Activated CD4-positive, alpha-beta T cell treated with anti-CD3 and anti-CD28 coated beads, Interleukin-2, amount 10 ng/mL, durations not matched to agents 7 days and 5 days (primary cell): ENCODE measurements around the gene SNAP29. TPM values are rescaled to one million over a fixed set of nuclear protein-coding genes. Genes with fewer than 3 reads are reported as not detected.
"Not testable (repeated sequence)": the region's sequence is repeated elsewhere in the genome, so short reads cannot be mapped to it uniquely, and the experiment has no call there.

Experiments
- CTCF ChIA-PET: fragments of 350-600 bp; sonication (Branson Sonifier 250); formaldehyde crosslinking; loops from one replicate; lab custom pipeline; 2021; ENCODE audit warnings: antibody characterized with exemption; lab: Charles Lee
- POLR2A ChIA-PET: fragments of 350-600 bp; sonication (Branson Sonifier 250); formaldehyde crosslinking; loops from one replicate; lab custom pipeline; 2021; ENCODE audit warnings: antibody characterized with exemption; lab: Charles Lee
- DNase-seq: peaks from one replicate; pipeline ENCODE4 v3.0.0-alpha.2; 2020
- H3K27ac Mint-ChIP-seq: one replicate; pipeline ENCODE4 v1.8.0; 2021; ENCODE audit warnings: mild to moderate bottlenecking, moderate library complexity, mixed read lengths
- H3K27me3 Mint-ChIP-seq: one replicate; pipeline ENCODE4 v1.8.0; 2021; ENCODE audit warnings: mixed read lengths
- H3K36me3 Mint-ChIP-seq: one replicate; pipeline ENCODE4 v1.8.0; 2021; ENCODE audit warnings: low read depth, mixed read lengths
- H3K4me1 Mint-ChIP-seq: one replicate; pipeline ENCODE4 v1.8.0; 2021; ENCODE audit warnings: mixed read lengths
- H3K4me3 Mint-ChIP-seq: one replicate; pipeline ENCODE4 v1.8.0; 2021; ENCODE audit warnings: mild to moderate bottlenecking, moderate library complexity, mixed read lengths
- H3K9me3 Mint-ChIP-seq: one replicate; pipeline ENCODE4 v1.8.0; 2021; ENCODE audit warnings: mixed read lengths
- total RNA-seq, 2 experiments: library from RNA; stranded (reverse); gene quantifications; one replicate each; pipeline ENCODE4 v1.2.3, GENCODE V29; 2021

Gene SNAP29
- total RNA-seq, 2 experiments from 2014 or later = 29.6 to 36.0 TPM

GRCh38 chr22:20916916-20917810 is 58.4 kb downstream of the SNAP29 start, which contains the start of gene CRKL:
TSS of gene CRKL (plus strand) at chr22:20917407. CDS start at chr22:20917935, 528 bp downstream.
- DNase-seq = peak; percentile 96
- H3K9me3 Mint-ChIP-seq = no peaks in the 10 kb centered on the region
- H3K27ac Mint-ChIP-seq = peak within 1 kb of the TSS; percentile 94
- H3K4me3 Mint-ChIP-seq = peak within 1 kb of the TSS; percentile 99
- ChIA-PET POLR2A (no interaction called here), CTCF (interaction anchor here (0.7 to 3.1 kb wide), 16 partner anchors 9 to 155 kb away, joined by 3 to 22 read pairs (median 4); partner anchors contain the start of gene LZTR1)
- no peaks in the 10 kb centered on the region for H3K27me3 Mint-ChIP-seq
- peaks cover 37% of the 10 kb centered on the region for H3K4me1 Mint-ChIP-seq
- peaks cover 25% of the 10 kb centered on the region for H3K36me3 Mint-ChIP-seq

DNA sequence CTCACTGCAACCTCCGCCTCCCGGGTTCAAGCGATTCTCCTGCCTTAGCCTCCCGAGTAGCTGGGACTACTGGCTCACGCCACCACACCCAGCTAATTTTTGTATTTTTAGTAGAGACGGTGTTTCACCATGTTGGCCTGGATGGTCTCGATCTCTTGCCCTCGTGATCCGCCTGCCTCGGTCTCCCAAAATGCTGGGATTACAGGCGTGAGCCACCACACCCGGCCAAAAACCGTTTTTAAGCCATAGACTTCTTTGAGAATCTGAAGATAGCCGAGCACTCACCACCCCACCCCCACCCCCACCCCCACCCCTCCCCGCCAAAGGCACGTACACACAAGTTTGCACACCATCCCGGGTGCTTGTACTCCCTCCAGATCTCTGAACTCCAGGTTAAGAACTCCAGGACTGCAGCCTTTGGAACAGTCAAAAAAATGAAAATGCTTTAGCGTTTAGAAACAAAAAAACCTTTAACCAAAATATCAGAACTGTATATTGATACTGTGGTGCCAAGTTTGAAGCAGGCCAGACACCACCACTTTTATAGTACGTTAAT is 59.9 kb downstream of the SNAP29 start:
- no peaks in the 10 kb centered on the region for H3K9me3 Mint-ChIP-seq
- CTCF ChIA-PET = interaction anchor here (0.7 kb wide), 1 partner anchor 117 kb away, joined by 6 read pairs; no protein-coding TSS in a partner anchor

DNA sequence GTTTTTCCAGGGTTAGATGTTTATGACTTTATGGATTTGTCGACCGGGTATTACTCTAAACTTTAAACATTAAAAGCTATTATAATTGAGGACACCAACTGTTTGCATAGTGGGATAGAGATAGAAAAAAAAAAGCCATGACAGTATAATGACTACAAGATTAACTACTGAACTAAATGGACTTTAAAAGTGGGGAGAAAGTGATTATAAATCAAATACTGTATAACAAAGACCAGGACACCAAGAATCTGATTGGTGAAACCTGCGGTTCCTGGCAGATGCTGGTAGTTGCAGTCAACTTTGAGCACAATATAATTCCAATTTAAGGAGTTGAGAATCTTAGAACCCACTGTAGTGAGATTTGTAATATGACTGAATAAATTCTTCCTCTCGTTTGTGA is 60.9 kb downstream of the SNAP29 start:
- no peaks in the 10 kb centered on the region for H3K27me3 Mint-ChIP-seq
- H3K4me1 Mint-ChIP-seq = peaks cover 50% of the 10 kb centered on the region
- POLR2A ChIA-PET = no interaction called here
- CTCF ChIA-PET = interaction anchor here (0.6 to 1.1 kb wide), 3 partner anchors 9 to 122 kb away, joined by 3 read pairs; no protein-coding TSS in a partner anchor
- H3K36me3 Mint-ChIP-seq = peaks cover 31% of the 10 kb centered on the region
- H3K9me3 Mint-ChIP-seq = no peaks in the 10 kb centered on the region
- peak overlapping the region; percentile 99 for H3K4me3 Mint-ChIP-seq
- H3K27ac Mint-ChIP-seq = peak overlapping the region; percentile 16
- DNase-seq = no peak

More for the DNA sequence above, 59.9 kb downstream of the SNAP29 start:
- Mint-ChIP-seq H3K4me3 (peak overlapping the region; percentile 99), H3K27me3 (no peaks in the 10 kb centered on the region), H3K36me3 (peaks cover 28% of the 10 kb centered on the region), H3K27ac (peak overlapping the region; percentile 94), H3K4me1 (peaks cover 43% of the 10 kb centered on the region)
- POLR2A ChIA-PET = no interaction called here
- no peak for DNase-seq

GRCh38 chr22:20920881-20921203 is 62.0 kb downstream of the SNAP29 start:
- POLR2A ChIA-PET = no interaction called here
- Mint-ChIP-seq H3K27me3 (no peaks in the 10 kb centered on the region), H3K9me3 (no peaks in the 10 kb centered on the region), H3K4me3 (peak overlapping the region; percentile 99), H3K27ac (peak overlapping the region; percentile 7), H3K4me1 (peaks cover 54% of the 10 kb centered on the region), H3K36me3 (peaks cover 31% of the 10 kb centered on the region)
- no peak for DNase-seq
- CTCF ChIA-PET = interaction anchor here (0.7 to 1.3 kb wide), 5 partner anchors 11 to 39 kb away, joined by 3 to 4 read pairs (median 4); no protein-coding TSS in a partner anchor

- H3K27ac Mint-ChIP-seq = peak overlapping the region; percentile 21
These were observed 63.4 kb downstream of the SNAP29 start for GRCh38 chr22:20922141-20922751.

GRCh38 chr22:20926243-20926642 is 67.4 kb downstream of the SNAP29 start:
- DNase-seq = no peak
- H3K4me3 Mint-ChIP-seq = no peak overlapping the region
- no peaks in the 10 kb centered on the region for H3K27me3 Mint-ChIP-seq
- peaks cover 23% of the 10 kb centered on the region for H3K36me3 Mint-ChIP-seq
- POLR2A ChIA-PET = no interaction called here
- H3K27ac Mint-ChIP-seq = no peak overlapping the region
- CTCF ChIA-PET = interaction anchor here (1.2 to 1.4 kb wide), 2 partner anchors 9 to 12 kb away, joined by 4 to 10 read pairs; partner anchors contain the start of gene CRKL
- no peaks in the 10 kb centered on the region for H3K9me3 Mint-ChIP-seq
- H3K4me1 Mint-ChIP-seq = peaks cover 43% of the 10 kb centered on the region

More at GRCh38 chr22:20922141-20922751, 63.4 kb downstream of the SNAP29 start:
- DNase-seq = no peak
- ChIA-PET POLR2A (no interaction called here), CTCF (no interaction called here)
- H3K4me3 Mint-ChIP-seq = no peak overlapping the region
- no peaks in the 10 kb centered on the region for H3K27me3 Mint-ChIP-seq
- peaks cover 51% of the 10 kb centered on the region for H3K4me1 Mint-ChIP-seq
- H3K9me3 Mint-ChIP-seq = no peaks in the 10 kb centered on the region
- peaks cover 37% of the 10 kb centered on the region for H3K36me3 Mint-ChIP-seq

GRCh38 chr22:20927940-20928572 is 69.2 kb downstream of the SNAP29 start:
- H3K4me3 Mint-ChIP-seq = no peak overlapping the region
- CTCF ChIA-PET = interaction anchor here (1.5 to 2.1 kb wide), 2 partner anchors 8 to 11 kb away, joined by 3 to 5 read pairs; partner anchors contain the start of gene CRKL
- H3K27me3 Mint-ChIP-seq = no peaks in the 10 kb centered on the region
- POLR2A ChIA-PET = no interaction called here
- DNase-seq = no peak
- peaks cover 17% of the 10 kb centered on the region for H3K36me3 Mint-ChIP-seq
- H3K27ac Mint-ChIP-seq = no peak overlapping the region
- peaks cover 39% of the 10 kb centered on the region for H3K4me1 Mint-ChIP-seq
- H3K9me3 Mint-ChIP-seq = no peaks in the 10 kb centered on the region

DNA sequence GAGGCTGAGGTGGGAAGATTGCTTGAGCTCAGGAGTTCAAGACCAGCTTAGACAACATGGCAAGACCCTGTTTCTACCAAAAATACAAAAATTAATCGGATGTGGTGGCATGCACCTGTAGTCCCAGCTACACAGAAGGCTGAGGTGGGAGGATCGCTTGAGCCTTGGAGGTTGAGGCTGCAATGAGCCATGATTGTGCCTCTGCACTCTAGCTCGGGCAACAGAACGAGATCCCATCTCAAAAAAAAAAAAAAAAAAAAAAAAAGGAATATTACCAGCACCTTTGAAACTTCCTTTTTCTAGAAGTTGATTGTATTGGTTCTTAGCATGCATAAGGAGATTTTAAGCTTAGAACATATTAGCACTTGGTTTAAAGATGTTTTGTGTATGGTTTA is 69.8 kb downstream of the SNAP29 start:
- POLR2A ChIA-PET = no interaction called here
- Mint-ChIP-seq H3K9me3 (no peaks in the 10 kb centered on the region), H3K4me3 (no peak overlapping the region), H3K36me3 (peaks cover 17% of the 10 kb centered on the region), H3K27ac (no peak overlapping the region), H3K27me3 (no peaks in the 10 kb centered on the region), H3K4me1 (peaks cover 39% of the 10 kb centered on the region)
- no peak for DNase-seq
- CTCF ChIA-PET = interaction anchor here (0.6 to 2.1 kb wide), 4 partner anchors 8 to 1134 kb away, joined by 3 to 5 read pairs (median 4); partner anchors contain the start of gene CRKL

- POLR2A ChIA-PET = no interaction called here
- H3K9me3 Mint-ChIP-seq = no peaks in the 10 kb centered on the region
- H3K36me3 Mint-ChIP-seq = peaks cover 23% of the 10 kb centered on the region
- CTCF ChIA-PET = interaction anchor here (0.6 to 1.5 kb wide), 2 partner anchors 10 to 50 kb away, joined by 3 to 5 read pairs; no protein-coding TSS in a partner anchor
- H3K27me3 Mint-ChIP-seq = no peaks in the 10 kb centered on the region
- H3K4me3 Mint-ChIP-seq = no peak overlapping the region
- H3K27ac Mint-ChIP-seq = no peak overlapping the region
- H3K4me1 Mint-ChIP-seq = peaks cover 35% of the 10 kb centered on the region
- no peak for DNase-seq
These were observed 71.2 kb downstream of the SNAP29 start for GRCh38 chr22:20930004-20930403.

GRCh38 chr22:20930435-20930834 is 71.6 kb downstream of the SNAP29 start:
- DNase-seq, H3K9me3 Mint-ChIP-seq, H3K27me3 Mint-ChIP-seq, H3K27ac Mint-ChIP-seq, H3K4me3 Mint-ChIP-seq, POLR2A ChIA-PET: not testable (repeated sequence)
- peaks cover 26% of the 10 kb centered on the region for H3K36me3 Mint-ChIP-seq
- CTCF ChIA-PET = interaction anchor here (0.6 to 1.3 kb wide), 2 partner anchors 10 to 50 kb away, joined by 3 to 5 read pairs; no protein-coding TSS in a partner anchor
- peaks cover 32% of the 10 kb centered on the region for H3K4me1 Mint-ChIP-seq

GRCh38 chr22:20931126-20931654 is 72.4 kb downstream of the SNAP29 start:
- Mint-ChIP-seq H3K27me3 (no peaks in the 10 kb centered on the region), H3K27ac (no peak overlapping the region), H3K4me1 (peaks cover 28% of the 10 kb centered on the region), H3K36me3 (peaks cover 24% of the 10 kb centered on the region), H3K9me3 (no peaks in the 10 kb centered on the region), H3K4me3 (no peak overlapping the region)
- POLR2A ChIA-PET = no interaction called here
- DNase-seq = no peak
- CTCF ChIA-PET = interaction anchor here (1.1 to 1.3 kb wide), 2 partner anchors 9 to 23 kb away, joined by 3 to 4 read pairs; no protein-coding TSS in a partner anchor

- Mint-ChIP-seq H3K27ac (no peak overlapping the region), H3K36me3 (peaks cover 34% of the 10 kb centered on the region), H3K4me3 (no peak overlapping the region), H3K4me1 (peaks cover 39% of the 10 kb centered on the region), H3K9me3 (no peaks in the 10 kb centered on the region), H3K27me3 (no peaks in the 10 kb centered on the region)
- ChIA-PET CTCF (interaction anchor here (0.6 to 1.4 kb wide), 2 partner anchors 18 to 150 kb away, joined by 3 to 5 read pairs; no protein-coding TSS in a partner anchor), POLR2A (no interaction called here)
- no peak for DNase-seq
These were observed 75.1 kb downstream of the SNAP29 start for GRCh38 chr22:20933910-20934309.
